Stimulated activated CD8-positive, alpha-beta memory T cell treated with anti-CD3 and anti-CD28 coated beads, Interleukin-15, amount 100 ng/mL, for 4 hours (primary cell): ENCODE results near the gene VASP.
A peak's percentile ranks its signal among the peaks of the same experiment; 100 is the strongest.

ENCODE experiments used
- DNase-seq, 2 donors: peaks; one replicate each; pipeline ENCODE4 v3.0.0-alpha.2; 2020; ENCODE audit warnings: low read depth in 2 of 2

The VASP gene

DNA sequence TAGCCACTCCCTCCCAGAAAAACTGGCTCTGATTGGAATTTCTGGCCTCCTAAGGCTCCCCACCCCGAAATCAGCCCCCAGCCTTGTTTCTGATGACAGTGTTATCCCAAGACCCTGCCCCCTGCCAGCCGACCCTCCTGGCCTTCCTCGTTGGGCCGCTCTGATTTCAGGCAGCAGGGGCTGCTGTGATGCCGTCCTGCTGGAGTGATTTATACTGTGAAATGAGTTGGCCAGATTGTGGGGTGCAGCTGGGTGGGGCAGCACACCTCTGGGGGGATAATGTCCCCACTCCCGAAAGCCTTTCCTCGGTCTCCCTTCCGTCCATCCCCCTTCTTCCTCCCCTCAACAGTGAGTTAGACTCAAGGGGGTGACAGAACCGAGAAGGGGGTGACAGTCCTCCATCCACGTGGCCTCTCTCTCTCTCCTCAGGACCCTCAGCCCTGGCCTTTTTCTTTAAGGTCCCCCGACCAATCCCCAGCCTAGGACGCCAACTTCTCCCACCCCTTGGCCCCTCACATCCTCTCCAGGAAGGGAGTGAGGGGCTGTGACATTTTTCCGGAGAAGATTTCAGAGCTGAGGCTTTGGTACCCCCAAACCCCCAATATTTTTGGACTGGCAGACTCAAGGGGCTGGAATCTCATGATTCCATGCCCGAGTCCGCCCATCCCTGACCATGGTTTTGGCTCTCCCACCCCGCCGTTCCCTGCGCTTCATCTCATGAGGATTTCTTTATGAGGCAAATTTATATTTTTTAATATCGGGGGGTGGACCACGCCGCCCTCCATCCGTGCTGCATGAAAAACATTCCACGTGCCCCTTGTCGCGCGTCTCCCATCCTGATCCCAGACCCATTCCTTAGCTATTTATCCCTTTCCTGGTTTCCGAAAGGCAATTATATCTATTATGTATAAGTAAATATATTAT lies 33.3 kb upstream of the VASP start:
- DNase-seq = no peak

- no peak for DNase-seq
Measured at GRCh38 chr19:45474606-45475521, 32.4 kb upstream of the VASP start.

GRCh38 chr19:45475537-45476291 lies 31.6 kb upstream of the VASP start:
- no peak for DNase-seq

GRCh38 chr19:45476304-45476703 lies 31.0 kb upstream of the VASP start:
- DNase-seq = no peak

GRCh38 chr19:45477186-45477585 lies 30.1 kb upstream of the VASP start:
- DNase-seq = no peak

- DNase-seq = no peak
Measured at GRCh38 chr19:45477713-45478453, 29.4 kb upstream of the VASP start.

DNA sequence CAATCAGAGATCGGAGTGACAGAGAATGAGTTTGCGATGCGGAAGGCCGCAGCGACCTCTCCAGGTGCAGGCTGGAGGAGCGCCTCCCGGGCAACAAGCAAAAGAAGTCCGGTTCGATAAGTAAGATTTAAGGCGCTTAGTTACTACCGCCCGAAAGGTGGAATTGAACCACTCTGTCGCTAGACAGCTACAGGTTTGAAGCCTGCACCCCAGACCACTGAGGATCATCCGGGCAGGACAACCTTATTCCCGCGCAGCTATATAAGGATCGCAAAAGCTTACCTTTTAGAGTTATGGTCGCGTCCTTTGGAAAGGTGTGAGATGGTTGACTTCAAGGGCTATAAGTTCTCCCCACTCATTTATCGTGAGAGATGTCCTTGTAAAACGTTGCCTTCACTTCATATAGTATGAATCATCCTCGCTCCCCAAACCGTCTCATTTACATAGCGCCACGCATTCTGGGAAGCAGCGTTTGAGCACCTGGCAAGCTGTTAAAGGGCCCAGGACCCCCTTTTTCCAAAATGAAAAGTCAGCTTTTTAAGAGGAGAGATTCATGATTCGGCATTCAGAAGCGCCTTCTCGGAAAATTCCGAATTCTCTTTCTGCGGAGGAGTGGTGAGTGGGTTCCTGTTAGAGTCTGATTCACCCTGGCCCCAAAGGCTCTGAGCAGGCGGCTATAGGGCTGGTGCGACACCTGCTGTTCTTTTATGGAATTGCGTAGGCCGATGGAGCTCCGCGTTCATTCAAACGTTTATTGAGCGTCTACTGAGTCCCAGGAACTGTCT lies 28.6 kb upstream of the VASP start:
- peak; percentile 75 to 85 for DNase-seq

GRCh38 chr19:45483033-45483432 lies 24.2 kb upstream of the VASP start:
- no peak for DNase-seq

- DNase-seq = no peak
Measured at GRCh38 chr19:45484273-45484945, 22.9 kb upstream of the VASP start.

- DNase-seq = peak; percentile 91 to 95
Measured at GRCh38 chr19:45485305-45486077, 21.8 kb upstream of the VASP start.

DNA sequence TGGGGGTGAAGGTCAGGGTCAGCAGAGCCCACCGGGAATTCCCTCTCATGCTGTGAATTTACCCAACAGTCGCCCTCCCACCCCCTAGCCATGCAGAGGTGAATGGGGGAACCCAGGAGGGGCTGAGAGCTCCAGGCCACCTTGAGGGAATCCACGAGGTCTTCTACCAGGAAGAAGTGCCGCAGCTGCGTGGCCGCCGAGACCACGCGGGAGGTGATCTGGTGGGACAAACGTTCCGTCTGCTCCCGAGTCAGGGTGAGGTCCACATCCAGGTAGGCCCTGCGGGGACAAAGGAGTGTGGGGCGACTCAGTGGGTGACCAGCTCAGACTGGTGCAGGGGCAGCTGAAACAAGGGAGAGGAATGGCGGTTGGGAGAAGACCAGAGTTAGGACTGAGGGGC lies 18.6 kb upstream of the VASP start:
- DNase-seq = no peak

DNA sequence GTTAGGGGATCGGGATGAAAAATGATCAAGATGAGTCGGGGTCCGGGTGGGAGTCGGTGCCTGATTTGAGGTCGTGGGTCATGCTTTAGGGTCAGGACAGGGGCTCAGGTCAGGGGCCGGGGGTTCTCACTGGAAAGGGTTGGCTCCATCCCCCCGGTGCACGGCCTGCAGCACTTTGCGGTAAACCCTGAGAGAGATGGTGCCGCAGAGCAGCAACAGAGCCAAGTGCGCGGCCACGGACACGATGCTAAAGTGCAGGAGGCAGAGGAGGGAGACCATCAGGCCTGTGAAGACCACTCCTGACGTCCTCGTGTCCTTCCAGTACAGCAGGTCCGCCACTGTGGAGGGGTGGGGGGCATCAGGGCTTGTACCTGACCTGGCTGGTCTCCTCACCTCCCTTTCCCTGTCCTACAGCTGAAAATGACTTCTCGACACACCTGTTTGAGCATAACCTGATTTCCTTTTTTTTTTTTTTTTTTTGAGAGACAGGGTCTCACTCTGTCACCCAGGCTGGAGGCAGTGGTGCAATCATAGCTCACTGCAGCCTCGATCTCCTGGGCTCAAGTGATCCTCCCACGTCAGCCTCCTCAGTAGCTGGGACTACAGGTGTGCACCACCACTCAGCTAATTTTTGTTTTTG lies 17.9 kb upstream of the VASP start:
- DNase-seq = no peak

DNA sequence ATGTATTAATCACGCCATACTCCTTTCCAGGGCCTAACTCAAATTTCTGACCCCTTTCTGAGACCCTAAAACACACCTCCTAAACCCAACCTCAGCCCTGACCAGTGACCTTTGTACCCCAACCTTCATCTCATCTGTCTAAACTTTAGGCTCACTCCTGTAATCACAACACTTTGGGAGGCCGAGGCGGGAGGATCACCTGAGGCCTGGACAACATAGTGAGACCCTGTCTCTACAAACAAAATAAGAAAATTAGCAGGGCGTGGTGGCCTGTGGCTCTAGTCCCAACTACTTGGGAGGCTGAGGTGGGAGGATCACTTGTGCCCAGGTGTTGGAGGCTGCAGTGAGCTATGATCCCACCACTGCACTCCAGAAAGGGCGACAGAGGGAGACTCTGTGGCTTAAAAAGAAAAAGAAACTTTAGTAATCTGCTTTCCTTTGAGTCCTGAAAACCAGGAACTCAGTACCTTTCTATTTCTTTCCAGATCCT lies 15.1 kb upstream of the VASP start:
- DNase-seq = no peak

GRCh38 chr19:45492627-45493470 lies 14.4 kb upstream of the VASP start:
- no peak for DNase-seq

- no peak for DNase-seq
Measured at GRCh38 chr19:45494261-45494916, 12.9 kb upstream of the VASP start.

DNA sequence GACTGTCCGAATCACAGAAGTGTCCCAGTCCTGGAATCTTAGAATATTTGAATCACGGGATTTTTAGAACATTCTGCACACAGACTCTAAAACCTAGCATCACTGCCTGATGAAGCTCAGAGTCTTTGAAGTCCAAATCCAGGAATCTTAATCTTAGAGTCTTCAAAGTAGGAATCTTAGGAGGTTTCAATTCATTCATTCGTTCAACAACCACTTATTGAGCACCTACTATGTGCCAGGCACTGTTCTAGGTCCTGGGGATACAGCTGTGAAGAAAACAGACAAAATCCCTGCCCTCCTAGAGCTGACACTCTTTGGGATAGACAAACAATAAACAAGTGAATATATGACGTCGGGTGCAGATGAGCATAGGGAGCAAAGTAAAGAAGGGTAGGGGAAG lies 12.1 kb upstream of the VASP start:
- no peak for DNase-seq
